Measurements from ENCODE around the gene APAF1. TPM values are rescaled to one million over a fixed set of nuclear protein-coding genes. Genes with fewer than 3 reads are reported as not detected.

The APAF1 gene
- total RNA-seq, 1 experiment from 2014 or later: 25.4 TPM

- H3K9me3 ChIP-seq (replicated peaks): no peaks in the 10 kb centered on the region
- H3K27ac ChIP-seq: no peak overlapping the region
- H3K4me3 ChIP-seq: no peak overlapping the region
- no peaks in the 10 kb centered on the region for H3K27me3 ChIP-seq (replicated peaks)
- no peaks in the 10 kb centered on the region for H3K4me1 ChIP-seq (replicated peaks)
- H3K36me3 ChIP-seq: no peaks in the 10 kb centered on the region
- DNase-seq (ENCODE audit: low read depth in 1 of 2, low spot score in 2 of 2): no peak
These were observed 125.1 kb downstream of the APAF1 start for GRCh38 chr12:98770230-98770629.

- Histone ChIP-seq H3K36me3 (no peaks in the 10 kb centered on the region), H3K9me3 (replicated peaks) (no peaks in the 10 kb centered on the region)
- DNase-seq (ENCODE audit: low read depth in 1 of 2, low spot score in 2 of 2): no peak
These were observed 127.0 kb downstream of the APAF1 start for GRCh38 chr12:98771811-98772752.

GRCh38 chr12:98772818-98773217 is 127.7 kb downstream of the APAF1 start:
- no peak overlapping the region for H3K27ac ChIP-seq
- no peaks in the 10 kb centered on the region for H3K4me1 ChIP-seq (replicated peaks)
- no peaks in the 10 kb centered on the region for H3K27me3 ChIP-seq (replicated peaks)
- no peaks in the 10 kb centered on the region for H3K36me3 ChIP-seq
- no peaks in the 10 kb centered on the region for H3K9me3 ChIP-seq (replicated peaks)
- H3K4me3 ChIP-seq: no peak overlapping the region
- no peak for DNase-seq (ENCODE audit: low read depth in 1 of 2, low spot score in 2 of 2)

More at GRCh38 chr12:98771811-98772752, 127.0 kb downstream of the APAF1 start:
- no peak overlapping the region for H3K27ac ChIP-seq
- no peaks in the 10 kb centered on the region for H3K27me3 ChIP-seq (replicated peaks)
- H3K4me1 ChIP-seq (replicated peaks): no peaks in the 10 kb centered on the region
- H3K4me3 ChIP-seq: no peak overlapping the region

- Histone ChIP-seq H3K27me3 (replicated peaks) (peaks cover 11% of the 10 kb centered on the region; the same call in 1 of the 2 replicates), H3K4me3 (no peak overlapping the region), H3K36me3 (no peaks in the 10 kb centered on the region), H3K9me3 (replicated peaks) (no peaks in the 10 kb centered on the region), H3K4me1 (replicated peaks) (no peaks in the 10 kb centered on the region), H3K27ac (no peak overlapping the region)
- DNase-seq (ENCODE audit: low read depth in 1 of 2, low spot score in 2 of 2): no peak
These were observed 135.2 kb downstream of the APAF1 start for GRCh38 chr12:98780261-98780660.

GRCh38 chr12:98783420-98783819 is 138.3 kb downstream of the APAF1 start:
- no peak for DNase-seq (ENCODE audit: low read depth in 1 of 2, low spot score in 2 of 2)
- Histone ChIP-seq H3K9me3 (replicated peaks) (no peaks in the 10 kb centered on the region), H3K36me3 (no peaks in the 10 kb centered on the region), H3K27me3 (replicated peaks) (peaks cover 15% of the 10 kb centered on the region; the same call in 1 of the 2 replicates), H3K4me3 (no peak overlapping the region), H3K4me1 (replicated peaks) (no peaks in the 10 kb centered on the region), H3K27ac (no peak overlapping the region)

Other genes with a start within 250 kb of the APAF1 start
- 271 and 276 TPM in 2 replicates for gene TMPO, start 129.7 kb upstream of the APAF1 start, total RNA-seq (2014; rRNA removed; shearing (Covaris generic))
- gene SLC25A3, start 51.6 kb upstream of the APAF1 start, total RNA-seq (2014; rRNA removed; shearing (Covaris generic)): 907 and 1,192 TPM in 2 replicates
- gene IKBIP, start 502 bp upstream of the APAF1 start, total RNA-seq (2014; rRNA removed; shearing (Covaris generic)): 86.0 and 103 TPM in 2 replicates

All from SJSA1 (cell line).